ENCODE results near the gene PRELP. TPM values are rescaled to one million over a fixed set of nuclear protein-coding genes. Genes with fewer than 3 reads are reported as not detected.

PRELP gene
- total RNA-seq, 1 donor from 2014 or later, result 1.0 TPM

DNA sequence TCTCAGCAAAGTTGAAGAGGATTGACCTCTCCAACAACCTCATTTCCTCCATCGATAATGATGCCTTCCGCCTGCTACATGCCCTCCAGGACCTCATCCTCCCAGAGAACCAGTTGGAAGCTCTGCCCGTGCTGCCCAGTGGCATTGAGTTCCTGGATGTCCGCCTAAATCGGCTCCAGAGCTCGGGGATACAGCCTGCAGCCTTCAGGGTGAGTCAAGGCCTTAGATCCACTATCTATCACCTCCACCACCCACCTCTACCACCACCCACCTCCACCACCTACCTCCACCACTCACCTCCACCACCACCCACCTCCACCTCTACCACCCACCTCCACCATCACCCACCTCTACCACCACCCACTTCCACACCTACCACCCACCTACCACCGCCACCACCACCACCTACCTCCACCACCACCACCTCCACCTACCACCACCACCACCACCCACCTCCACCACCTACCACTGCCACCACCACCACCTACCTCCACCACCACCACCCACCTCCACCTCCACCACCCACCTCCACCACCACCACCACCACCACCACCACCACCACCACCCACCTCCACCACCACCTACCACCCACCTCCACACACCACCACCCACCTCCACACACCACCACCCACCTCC is 24.2 kb downstream of the PRELP start:
- no peak overlapping the region for H3K27ac ChIP-seq (ENCODE audit: low read depth, low read length)
- H3K36me3 ChIP-seq (ENCODE audit: control insufficient read depth in 3 of 3, insufficient read depth in 3 of 3, low read length in 3 of 3), result no peaks in the 10 kb centered on the region
- peaks cover 0 to 3% (median under 1%) of the 10 kb centered on the region in 3 donors for H3K4me1 ChIP-seq (ENCODE audit: control insufficient read depth in 3 of 3, insufficient read depth in 3 of 3, low read length in 3 of 3)
- no peak overlapping the region for H3K4me3 ChIP-seq (ENCODE audit: low read length in 3 of 3)
- peaks cover 0 to 6% (median 0%) of the 10 kb centered on the region in 3 donors for H3K27me3 ChIP-seq (ENCODE audit: control insufficient read depth in 3 of 3, insufficient read depth in 3 of 3, low read length in 3 of 3)
- no peak overlapping the region for H3K9ac ChIP-seq (ENCODE audit: low read depth in 1 of 3, low read length in 3 of 3)
- no peaks in the 10 kb centered on the region for H3K9me3 ChIP-seq (ENCODE audit: control insufficient read depth in 3 of 3, low read length in 3 of 3)

DNA sequence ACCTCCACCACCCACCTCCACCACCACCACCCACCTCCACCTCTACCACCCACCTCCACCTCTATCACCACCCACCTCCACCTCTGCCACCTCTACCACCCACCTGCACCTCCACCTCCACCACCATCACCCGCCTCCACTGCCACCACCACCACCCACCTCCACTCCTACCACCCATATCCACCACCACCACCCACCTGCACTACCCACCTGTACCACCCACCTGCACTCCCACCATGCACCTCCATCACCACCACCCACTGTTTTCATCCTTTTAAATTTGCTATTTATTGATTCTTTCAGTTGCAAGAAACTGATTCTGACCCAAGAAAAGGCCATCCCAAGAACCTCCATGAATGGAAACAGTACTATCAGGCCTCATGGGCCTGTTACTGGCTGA is 24.7 kb downstream of the PRELP start:
- Histone ChIP-seq H3K9ac (ENCODE audit: low read depth in 1 of 3, low read length in 3 of 3) (no peak overlapping the region), H3K4me1 (ENCODE audit: control insufficient read depth in 3 of 3, insufficient read depth in 3 of 3, low read length in 3 of 3) (peaks cover 0 to 9% (median 5%) of the 10 kb centered on the region in 3 donors), H3K9me3 (ENCODE audit: control insufficient read depth in 3 of 3, low read length in 3 of 3) (no peaks in the 10 kb centered on the region), H3K27me3 (ENCODE audit: control insufficient read depth in 3 of 3, insufficient read depth in 3 of 3, low read length in 3 of 3) (peaks cover 0 to 6% (median 0%) of the 10 kb centered on the region in 3 donors), H3K27ac (ENCODE audit: low read depth, low read length) (no peak overlapping the region), H3K36me3 (ENCODE audit: control insufficient read depth in 3 of 3, insufficient read depth in 3 of 3, low read length in 3 of 3) (no peaks in the 10 kb centered on the region), H3K4me3 (ENCODE audit: low read length in 3 of 3) (no peak overlapping the region)

DNA sequence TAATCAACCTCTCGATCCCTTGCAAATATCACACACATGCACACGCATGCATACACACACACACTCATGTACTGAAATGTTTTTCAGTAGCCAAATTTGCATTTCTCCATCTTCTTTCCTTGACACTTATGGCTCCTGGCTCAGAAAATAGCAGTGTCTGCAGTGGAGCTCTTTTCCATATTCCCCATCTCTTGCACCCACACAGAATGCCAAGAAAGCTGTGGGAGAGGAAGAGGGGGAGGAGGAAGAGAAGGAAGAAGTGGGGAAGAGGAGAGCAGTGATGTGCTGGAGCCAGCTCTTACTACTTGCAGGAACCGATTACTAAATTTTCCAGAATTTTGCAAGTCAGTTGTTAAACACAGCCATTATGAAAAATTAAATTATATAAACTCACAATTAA is 28.2 kb downstream of the PRELP start:
- Histone ChIP-seq H3K9ac (ENCODE audit: low read depth in 1 of 3, low read length in 3 of 3) (no peak overlapping the region), H3K36me3 (ENCODE audit: control insufficient read depth in 3 of 3, insufficient read depth in 3 of 3, low read length in 3 of 3) (no peaks in the 10 kb centered on the region), H3K27me3 (ENCODE audit: control insufficient read depth in 3 of 3, insufficient read depth in 3 of 3, low read length in 3 of 3) (peaks cover 0 to 3% (median 0%) of the 10 kb centered on the region in 3 donors), H3K4me3 (ENCODE audit: low read length in 3 of 3) (no peak overlapping the region), H3K9me3 (ENCODE audit: control insufficient read depth in 3 of 3, low read length in 3 of 3) (no peaks in the 10 kb centered on the region), H3K27ac (ENCODE audit: low read depth, low read length) (no peak overlapping the region), H3K4me1 (ENCODE audit: control insufficient read depth in 3 of 3, insufficient read depth in 3 of 3, low read length in 3 of 3) (peaks cover 15 to 24% (median 16%) of the 10 kb centered on the region in 3 donors)

DNA sequence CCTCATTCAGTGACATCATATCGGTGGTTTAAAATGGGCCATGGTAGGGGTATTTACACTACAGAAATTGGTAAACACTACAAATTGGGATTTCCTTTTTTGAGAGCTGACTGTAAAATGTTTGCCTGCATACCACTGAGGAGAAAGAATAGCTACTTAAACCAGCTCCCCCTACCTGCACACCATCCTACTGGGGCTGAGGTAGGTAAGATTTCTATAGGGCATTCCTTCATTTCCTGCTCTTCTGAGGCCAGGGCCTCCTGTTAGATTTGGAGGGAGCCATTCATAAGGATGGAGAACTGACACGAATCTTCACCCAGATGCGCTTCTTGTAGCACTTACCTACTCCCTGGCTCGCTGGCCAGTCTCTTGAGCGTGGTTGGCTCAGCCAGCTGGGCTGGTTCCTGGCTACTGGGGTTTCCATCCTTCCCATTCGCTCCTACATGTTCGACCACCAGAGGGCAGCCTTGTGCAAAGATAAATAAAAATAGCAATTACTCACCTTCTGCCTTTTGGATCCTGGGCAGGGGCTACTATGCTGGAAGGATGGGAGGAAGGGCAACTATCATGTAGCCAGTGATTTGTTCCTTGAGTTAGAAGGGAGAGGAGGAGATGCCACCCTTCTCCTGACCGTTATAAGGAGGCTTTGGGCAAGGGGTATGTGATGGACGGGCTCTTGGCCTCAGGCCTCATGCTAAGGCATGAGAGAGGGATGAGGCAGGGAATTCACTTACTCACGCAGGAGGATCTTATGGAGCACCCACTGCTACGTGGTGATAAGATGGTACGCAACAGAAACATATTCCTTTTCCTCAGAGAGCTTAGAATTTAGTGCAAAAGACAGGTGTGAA is 29.0 kb downstream of the PRELP start:
- H3K9me3 ChIP-seq (ENCODE audit: control insufficient read depth in 3 of 3, low read length in 3 of 3), result no peaks in the 10 kb centered on the region
- H3K36me3 ChIP-seq (ENCODE audit: control insufficient read depth in 3 of 3, insufficient read depth in 3 of 3, low read length in 3 of 3), result no peaks in the 10 kb centered on the region
- no peak overlapping the region for H3K9ac ChIP-seq (ENCODE audit: low read depth in 1 of 3, low read length in 3 of 3)
- H3K4me1 ChIP-seq (ENCODE audit: control insufficient read depth in 3 of 3, insufficient read depth in 3 of 3, low read length in 3 of 3), result peaks cover 15 to 26% (median 16%) of the 10 kb centered on the region in 3 donors
- H3K4me3 ChIP-seq (ENCODE audit: low read length in 3 of 3), result no peak overlapping the region
- H3K27me3 ChIP-seq (ENCODE audit: control insufficient read depth in 3 of 3, insufficient read depth in 3 of 3, low read length in 3 of 3), result peaks cover 0 to 3% (median 0%) of the 10 kb centered on the region in 3 donors
- H3K27ac ChIP-seq (ENCODE audit: low read depth, low read length), result no peak overlapping the region

DNA sequence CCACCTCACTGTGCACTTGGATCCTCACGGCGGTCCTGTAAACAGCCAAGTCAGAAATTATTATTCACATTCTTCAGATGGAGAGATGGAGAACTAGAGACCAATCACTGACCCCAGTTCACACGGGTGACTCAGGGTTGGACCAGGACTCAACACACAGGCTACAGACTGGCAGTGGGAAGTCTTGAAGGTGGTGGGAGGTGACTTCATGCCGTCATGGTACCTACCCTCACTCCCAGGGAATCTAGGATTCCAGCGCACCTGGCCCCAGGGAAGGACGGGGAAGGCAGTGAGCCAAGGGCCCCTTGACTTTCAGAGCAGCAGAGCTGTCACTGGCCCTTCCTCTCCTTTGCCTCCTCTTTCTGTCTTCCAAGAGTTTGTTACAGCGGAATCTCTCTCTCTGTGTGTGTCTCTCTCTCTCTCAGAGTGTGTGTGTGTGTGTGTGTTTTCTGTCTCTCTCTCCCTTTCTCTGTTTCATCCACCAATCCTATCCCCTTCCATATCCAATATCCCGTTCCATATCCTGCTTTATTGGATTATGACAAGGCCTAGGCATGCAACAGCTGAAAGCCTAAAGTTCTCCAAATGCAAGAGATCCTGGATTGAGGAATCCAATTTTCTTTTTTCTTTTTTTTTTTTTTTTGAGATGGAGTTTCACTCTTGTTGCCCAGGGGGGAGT is 30.1 kb downstream of the PRELP start:
- Histone ChIP-seq H3K9me3 (ENCODE audit: control insufficient read depth in 3 of 3, low read length in 3 of 3) (no peaks in the 10 kb centered on the region), H3K4me1 (ENCODE audit: control insufficient read depth in 3 of 3, insufficient read depth in 3 of 3, low read length in 3 of 3) (peaks cover 15 to 27% (median 16%) of the 10 kb centered on the region in 3 donors), H3K9ac (ENCODE audit: low read depth in 1 of 3, low read length in 3 of 3) (no peak overlapping the region), H3K4me3 (ENCODE audit: low read length in 3 of 3) (no peak overlapping the region), H3K27ac (ENCODE audit: low read depth, low read length) (no peak overlapping the region), H3K36me3 (ENCODE audit: control insufficient read depth in 3 of 3, insufficient read depth in 3 of 3, low read length in 3 of 3) (no peaks in the 10 kb centered on the region), H3K27me3 (ENCODE audit: control insufficient read depth in 3 of 3, insufficient read depth in 3 of 3, low read length in 3 of 3) (peaks cover 0 to 3% (median 0%) of the 10 kb centered on the region in 3 donors)

DNA sequence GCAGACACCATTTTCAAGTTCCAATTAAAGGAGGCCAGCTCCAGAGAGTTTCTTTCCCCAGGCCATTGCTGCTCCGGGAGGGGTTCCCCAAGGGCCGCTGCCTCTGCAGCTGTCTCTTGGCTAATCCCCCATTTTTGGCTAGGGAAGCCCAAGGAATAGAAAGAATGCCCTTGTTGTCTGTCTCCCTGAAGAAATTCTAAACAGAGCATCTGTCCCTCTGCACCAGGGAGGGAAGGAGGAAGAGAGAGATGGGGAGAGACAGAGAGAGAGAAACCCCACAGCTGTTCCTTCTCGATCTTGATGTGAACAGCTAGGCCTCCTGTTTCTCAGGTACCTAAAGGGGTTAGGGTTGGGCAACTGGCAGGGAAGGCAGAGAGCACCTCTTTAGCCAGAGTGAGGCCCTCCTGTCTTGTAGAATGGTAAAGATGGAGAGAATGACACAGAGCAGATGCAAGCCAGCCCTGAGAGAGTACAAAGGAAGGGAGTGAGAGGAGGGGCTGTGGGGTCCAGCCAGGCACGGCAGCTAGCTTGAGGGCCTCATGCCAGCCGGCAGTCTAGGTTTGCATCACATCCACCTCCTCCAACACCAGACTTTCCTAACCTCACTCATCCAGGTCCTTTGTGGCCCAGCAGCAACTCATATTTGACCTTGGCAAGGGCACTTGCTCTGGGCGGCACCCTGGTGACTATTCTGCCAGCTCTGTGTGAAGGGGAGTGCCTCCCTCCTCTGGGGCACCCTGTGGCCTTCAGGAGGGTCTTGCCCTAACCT is 31.4 kb downstream of the PRELP start:
- Histone ChIP-seq H3K9ac (ENCODE audit: low read depth in 1 of 3, low read length in 3 of 3) (peak overlapping the region in 1 of 3 donors; percentile 50), H3K36me3 (ENCODE audit: control insufficient read depth in 3 of 3, insufficient read depth in 3 of 3, low read length in 3 of 3) (no peaks in the 10 kb centered on the region), H3K4me1 (ENCODE audit: control insufficient read depth in 3 of 3, insufficient read depth in 3 of 3, low read length in 3 of 3) (peaks cover 19 to 29% (median 20%) of the 10 kb centered on the region in 3 donors), H3K27ac (ENCODE audit: low read depth, low read length) (no peak overlapping the region), H3K4me3 (ENCODE audit: low read length in 3 of 3) (no peak overlapping the region), H3K9me3 (ENCODE audit: control insufficient read depth in 3 of 3, low read length in 3 of 3) (no peaks in the 10 kb centered on the region), H3K27me3 (ENCODE audit: control insufficient read depth in 3 of 3, insufficient read depth in 3 of 3, low read length in 3 of 3) (peaks cover 0 to 3% (median 0%) of the 10 kb centered on the region in 3 donors)

DNA sequence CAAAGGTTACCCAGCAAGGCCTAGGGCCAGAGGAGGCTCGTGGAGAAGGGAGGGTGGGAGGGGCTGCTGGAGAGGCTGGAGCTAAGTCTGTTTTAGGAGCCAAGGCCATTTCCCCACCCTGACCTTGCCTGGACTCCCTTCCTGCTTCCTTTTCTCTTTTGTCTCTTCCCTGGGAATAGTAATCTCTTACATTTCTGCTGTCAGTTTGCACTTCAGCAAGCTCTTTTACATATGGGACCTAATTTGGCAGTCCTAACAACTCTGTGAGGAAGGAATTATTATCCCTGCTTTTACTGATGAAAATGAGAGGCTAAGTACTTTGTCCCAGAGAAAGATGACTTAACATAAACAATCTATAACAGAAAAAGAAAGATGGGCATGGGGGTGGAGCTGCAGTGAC is 32.2 kb downstream of the PRELP start:
- Histone ChIP-seq H3K9ac (ENCODE audit: low read depth in 1 of 3, low read length in 3 of 3) (no peak overlapping the region), H3K36me3 (ENCODE audit: control insufficient read depth in 3 of 3, insufficient read depth in 3 of 3, low read length in 3 of 3) (no peaks in the 10 kb centered on the region), H3K27me3 (ENCODE audit: control insufficient read depth in 3 of 3, insufficient read depth in 3 of 3, low read length in 3 of 3) (peaks cover 0 to 3% (median 0%) of the 10 kb centered on the region in 3 donors), H3K27ac (ENCODE audit: low read depth, low read length) (no peak overlapping the region), H3K4me3 (ENCODE audit: low read length in 3 of 3) (no peak overlapping the region), H3K9me3 (ENCODE audit: control insufficient read depth in 3 of 3, low read length in 3 of 3) (no peaks in the 10 kb centered on the region), H3K4me1 (ENCODE audit: control insufficient read depth in 3 of 3, insufficient read depth in 3 of 3, low read length in 3 of 3) (peaks cover 23 to 35% (median 26%) of the 10 kb centered on the region in 3 donors)

DNA sequence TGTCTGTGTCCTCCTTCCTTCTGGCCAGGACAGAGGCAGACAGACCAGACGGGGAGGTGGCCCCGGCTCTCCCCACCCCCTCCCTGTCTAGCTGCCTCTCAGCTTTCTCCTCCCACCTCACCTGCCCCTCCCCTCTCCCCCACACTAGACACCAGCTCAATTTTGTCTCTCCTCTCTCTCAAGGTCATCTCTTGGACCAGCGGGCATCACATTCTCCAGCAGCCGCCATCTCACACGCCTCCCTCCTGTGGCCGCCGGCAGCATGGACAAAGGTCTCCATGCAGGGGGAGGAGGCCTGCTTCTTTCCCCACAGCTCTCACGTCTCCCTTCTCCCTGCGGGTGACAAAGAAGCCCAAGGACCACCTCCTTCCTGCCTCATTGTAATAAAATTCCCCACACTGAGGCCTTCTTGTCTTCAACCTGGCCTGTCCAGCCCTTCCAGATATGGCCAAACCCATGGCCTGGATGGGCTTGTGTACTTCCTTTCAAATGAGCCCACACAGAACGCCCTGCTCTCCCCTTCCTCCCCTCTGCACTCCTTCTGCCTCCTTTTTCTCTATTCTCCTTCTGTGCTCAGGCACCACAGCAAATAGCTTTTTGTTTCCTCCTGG is 33.0 kb downstream of the PRELP start:
- Histone ChIP-seq H3K4me3 (ENCODE audit: low read length in 3 of 3) (peak overlapping the region in 1 of 3 donors; percentile 13), H3K9ac (ENCODE audit: low read depth in 1 of 3, low read length in 3 of 3) (no peak overlapping the region), H3K4me1 (ENCODE audit: control insufficient read depth in 3 of 3, insufficient read depth in 3 of 3, low read length in 3 of 3) (peaks cover 29 to 42% (median 30%) of the 10 kb centered on the region in 3 donors)

DNA sequence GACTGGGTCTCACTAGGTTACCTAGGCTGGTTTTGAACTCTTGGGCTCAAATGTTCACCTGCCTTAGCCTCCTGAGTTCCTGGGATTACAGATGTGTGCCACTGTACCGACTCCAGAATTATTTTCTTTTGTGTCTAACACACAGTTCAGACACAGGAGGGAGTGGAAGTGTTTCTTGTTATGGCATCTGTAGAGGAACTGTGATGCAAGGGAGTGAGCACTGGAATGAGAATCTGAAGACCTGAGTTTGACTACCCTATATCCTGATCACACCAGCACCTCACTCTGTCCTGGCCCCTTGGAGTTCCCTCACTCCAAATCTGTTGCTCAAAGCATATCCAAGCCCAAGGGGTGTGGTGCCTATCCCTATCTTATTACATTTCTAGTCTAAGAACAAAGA is 33.5 kb downstream of the PRELP start:
- peaks cover 29 to 42% (median 30%) of the 10 kb centered on the region in 3 donors for H3K4me1 ChIP-seq (ENCODE audit: control insufficient read depth in 3 of 3, insufficient read depth in 3 of 3, low read length in 3 of 3)

More for the DNA sequence above, 33.0 kb downstream of the PRELP start:
- Histone ChIP-seq H3K9me3 (ENCODE audit: control insufficient read depth in 3 of 3, low read length in 3 of 3) (no peaks in the 10 kb centered on the region), H3K36me3 (ENCODE audit: control insufficient read depth in 3 of 3, insufficient read depth in 3 of 3, low read length in 3 of 3) (no peaks in the 10 kb centered on the region), H3K27ac (ENCODE audit: low read depth, low read length) (no peak overlapping the region), H3K27me3 (ENCODE audit: control insufficient read depth in 3 of 3, insufficient read depth in 3 of 3, low read length in 3 of 3) (no peaks in the 10 kb centered on the region)

More for the DNA sequence above, 33.5 kb downstream of the PRELP start:
- H3K9me3 ChIP-seq (ENCODE audit: control insufficient read depth in 3 of 3, low read length in 3 of 3), result no peaks in the 10 kb centered on the region
- no peak overlapping the region for H3K4me3 ChIP-seq (ENCODE audit: low read length in 3 of 3)
- no peaks in the 10 kb centered on the region for H3K36me3 ChIP-seq (ENCODE audit: control insufficient read depth in 3 of 3, insufficient read depth in 3 of 3, low read length in 3 of 3)
- H3K9ac ChIP-seq (ENCODE audit: low read depth in 1 of 3, low read length in 3 of 3), result no peak overlapping the region
- H3K27ac ChIP-seq (ENCODE audit: low read depth, low read length), result no peak overlapping the region
- no peaks in the 10 kb centered on the region for H3K27me3 ChIP-seq (ENCODE audit: control insufficient read depth in 3 of 3, insufficient read depth in 3 of 3, low read length in 3 of 3)
